ENCODE results near the gene HDAC1. TPM values are rescaled to one million over a fixed set of nuclear protein-coding genes. Genes with fewer than 3 reads are reported as not detected.
A peak's percentile ranks its signal among the peaks of the same experiment; 100 is the strongest.

The HDAC1 gene
- polyA plus RNA-seq, 1 of the 3 experiments (the other 2 are of a cell fraction): 172 TPM

GRCh38 chr1:32335790-32336590 lies 44.1 kb downstream of the HDAC1 start, which contains the start of gene MARCKSL1 (continued):
- TF ChIP-seq USF2 (IDR thresholded peaks at IDR 0.05; ENCODE audit: borderline replicate concordance, low read depth, low read length): no peak
- TF ChIP-seq EZH2phosphoT487 (IDR thresholded peaks at IDR 0.05; ENCODE audit: borderline replicate concordance, low read depth): no peak
- peak; percentile 99 for TF ChIP-seq POLR2AphosphoS5 (IDR thresholded peaks at IDR 0.05; ENCODE audit: low read depth, low read length)
- TF ChIP-seq MAX (IDR thresholded peaks at IDR 0.05; ENCODE audit: low read depth): peak; percentile 47
- no peak for TF ChIP-seq CHD2 (IDR thresholded peaks at IDR 0.05; ENCODE audit: low read length, partially characterized antibody)
- TF ChIP-seq EP300 (IDR thresholded peaks at IDR 0.05; ENCODE audit: borderline replicate concordance in 1 of 2, low read depth in 1 of 2, low read length in 1 of 2): no peak
- TF ChIP-seq TEAD4 (IDR thresholded peaks at IDR 0.05; ENCODE audit: borderline replicate concordance, insufficient read depth): no peak
- TF ChIP-seq GABPA (IDR thresholded peaks at IDR 0.05; ENCODE audit: low read depth): no peak
- no peak for TF ChIP-seq FOXM1 (IDR thresholded peaks at IDR 0.05; ENCODE audit: low read depth)
- TF ChIP-seq SMC3 (IDR thresholded peaks at IDR 0.05; ENCODE audit: low read depth, low read length): no peak
- no peak for TF ChIP-seq RCOR1 (IDR thresholded peaks at IDR 0.05; ENCODE audit: low read length)
- no peak for TF ChIP-seq TCF12 (IDR thresholded peaks at IDR 0.05)
- TF ChIP-seq ELF1 (IDR thresholded peaks at IDR 0.05): no peak

- ChIA-PET POLR2A (interaction anchor here (0.5 to 2.1 kb wide), 15 partner anchors 8 to 791 kb away, joined by 3 to 24 read pairs (median 4); partner anchors contain the start of genes BSDC1, CCDC28B and HDAC1), CTCF (interaction anchor here (1.0 to 3.7 kb wide), 7 partner anchors 9 to 121 kb away, joined by 3 to 24 read pairs (median 4); partner anchors contain the start of gene BSDC1)
Observed at GRCh38 chr1:32336591-32336932, 44.7 kb downstream of the HDAC1 start.

More at GRCh38 chr1:32336591-32336932, 44.7 kb downstream of the HDAC1 start:
- H3K4me2 ChIP-seq: peak overlapping the region; percentile 71
- peaks cover 31% of the 10 kb centered on the region for H4K20me1 ChIP-seq (ENCODE audit: insufficient read depth)
- H3K9me2 ChIP-seq: no peaks in the 10 kb centered on the region
- H3K9ac ChIP-seq: no peak overlapping the region
- peaks cover 14 to 28% of the 10 kb centered on the region in 2 experiments for H3K36me3 ChIP-seq (replicated peaks in 1 of 2; ENCODE audit: control insufficient read depth in 1 of 2, insufficient read depth in 2 of 2, low read length in 1 of 2)
- H3K4me3 ChIP-seq (ENCODE audit: low read depth in 2 of 2, low read length in 1 of 2): peak overlapping the region; percentile 84 to 92; a peak in 3 of 4 replicates
- peaks cover 12% of the 10 kb centered on the region for H3F3A ChIP-seq (replicated peaks; ENCODE audit: insufficient read depth)
- peaks cover 42% of the 10 kb centered on the region for H3K79me2 ChIP-seq (ENCODE audit: insufficient read depth)
- 20% methylated on average over 1 of the region's 15 CpGs for WGBS (ENCODE audit: low lambda C conversion rate)
- H3K9me3 ChIP-seq: no peaks in the 10 kb centered on the region
- H3K27me3 ChIP-seq (ENCODE audit: insufficient read depth): no peaks in the 10 kb centered on the region
- no peak overlapping the region for H3K27ac ChIP-seq (ENCODE audit: low read depth in 2 of 2, low read length in 1 of 2)
- peaks cover 8 to 31% of the 10 kb centered on the region in 2 experiments; a peak in 3 of 4 replicates for H3K4me1 ChIP-seq (ENCODE audit: control insufficient read depth in 1 of 2, insufficient read depth in 2 of 2, low read depth in 1 of 2, low read length in 1 of 2)
- no peak for TF ChIP-seq POLR2AphosphoS5 (IDR thresholded peaks at IDR 0.05; ENCODE audit: low read depth, low read length)
- TF ChIP-seq TAF1 (IDR thresholded peaks at IDR 0.05; ENCODE audit: borderline replicate concordance, low read depth, low read length): no peak
- no peak for TF ChIP-seq ZBTB33 (IDR thresholded peaks at IDR 0.05; ENCODE audit: borderline replicate concordance, low read depth)
- no peak for TF ChIP-seq ELF1 (IDR thresholded peaks at IDR 0.05)
- no peak for TF ChIP-seq MAX (IDR thresholded peaks at IDR 0.05; ENCODE audit: low read depth)
- TF ChIP-seq NFIC (IDR thresholded peaks at IDR 0.05; ENCODE audit: borderline replicate concordance): no peak
- TF ChIP-seq IRF3 (IDR thresholded peaks at IDR 0.05; ENCODE audit: low read depth, low read length): no peak
- TF ChIP-seq USF1 (IDR thresholded peaks at IDR 0.05; ENCODE audit: borderline replicate concordance, low read depth): no peak
- TF ChIP-seq JUND (IDR thresholded peaks at IDR 0.05): no peak
- TF ChIP-seq USF2 (IDR thresholded peaks at IDR 0.05; ENCODE audit: borderline replicate concordance, low read depth, low read length): no peak
- TF ChIP-seq PBX3 (IDR thresholded peaks at IDR 0.05): no peak
- DNase-seq: no peak
- H2AFZ ChIP-seq (ENCODE audit: low read depth): 0 out of 2 replicates have a peak overlapping the region, but pooled peaks have one; percentile 59
